ENCODE results near the gene POLR1C. TPM values are rescaled to one million over a fixed set of nuclear protein-coding genes. Genes with fewer than 3 reads are reported as not detected.

The POLR1C gene
- total RNA-seq, 1 donor from 2014 or later: 75.6 TPM

GRCh38 chr6:43508481-43509141 is 8.3 kb upstream of the POLR1C start:
- intact Hi-C loops (cut with micrococcal nuclease): loop anchor here (5.0 kb wide), 1 partner anchor 141 kb away; the partner anchor contains the start of gene ZNF318

GRCh38 chr6:43509142-43509983 is 7.5 kb upstream of the POLR1C start:
- DNase-seq (peak; percentile 35), ATAC-seq (ENCODE audit: low read depth) (peak; percentile 0)
- ChIA-PET POLR2A (interaction anchor here (0.5 to 1.5 kb wide), 9 partner anchors 8 to 764 kb away, joined by 3 to 15 read pairs (median 4); partner anchors contain the start of genes ABCC10, CNPY3, CUL7 and TBCC), CTCF (interaction anchor here (1.4 kb wide), 1 partner anchor 9 kb away, joined by 4 read pairs; no protein-coding TSS in a partner anchor)
- TF ChIP-seq, protein P1, sequence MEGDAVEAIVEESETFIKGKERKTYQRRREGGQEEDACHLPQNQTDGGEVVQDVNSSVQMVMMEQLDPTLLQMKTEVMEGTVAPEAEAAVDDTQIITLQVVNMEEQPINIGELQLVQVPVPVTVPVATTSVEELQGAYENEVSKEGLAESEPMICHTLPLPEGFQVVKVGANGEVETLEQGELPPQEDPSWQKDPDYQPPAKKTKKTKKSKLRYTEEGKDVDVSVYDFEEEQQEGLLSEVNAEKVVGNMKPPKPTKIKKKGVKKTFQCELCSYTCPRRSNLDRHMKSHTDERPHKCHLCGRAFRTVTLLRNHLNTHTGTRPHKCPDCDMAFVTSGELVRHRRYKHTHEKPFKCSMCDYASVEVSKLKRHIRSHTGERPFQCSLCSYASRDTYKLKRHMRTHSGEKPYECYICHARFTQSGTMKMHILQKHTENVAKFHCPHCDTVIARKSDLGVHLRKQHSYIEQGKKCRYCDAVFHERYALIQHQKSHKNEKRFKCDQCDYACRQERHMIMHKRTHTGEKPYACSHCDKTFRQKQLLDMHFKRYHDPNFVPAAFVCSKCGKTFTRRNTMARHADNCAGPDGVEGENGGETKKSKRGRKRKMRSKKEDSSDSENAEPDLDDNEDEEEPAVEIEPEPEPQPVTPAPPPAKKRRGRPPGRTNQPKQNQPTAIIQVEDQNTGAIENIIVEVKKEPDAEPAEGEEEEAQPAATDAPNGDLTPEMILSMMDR (IDR thresholded peaks at IDR 0.05): no peak
- no peaks in the 10 kb centered on the region for H3K9me3 Mint-ChIP-seq
- intact Hi-C loops (cut with micrococcal nuclease): loop anchor here (5.0 kb wide), 1 partner anchor 142 kb away; the partner anchor contains the start of gene ZNF318
- H3K27ac Mint-ChIP-seq: peak overlapping the region; percentile 59
- H3K36me3 Mint-ChIP-seq (ENCODE audit: low read depth): peaks cover 48% of the 10 kb centered on the region
- peaks cover 9% of the 10 kb centered on the region for H3K27me3 Mint-ChIP-seq
- H3K4me3 Mint-ChIP-seq: peak overlapping the region; percentile 81
- peaks cover 27% of the 10 kb centered on the region for H3K4me1 Mint-ChIP-seq

More at GRCh38 chr6:43508481-43509141, 8.3 kb upstream of the POLR1C start:
- ChIA-PET POLR2A (interaction anchor here (3.2 kb wide), 1 partner anchor 8 kb away, joined by 15 read pairs; the partner anchor contains the start of genes POLR1C and YIPF3), CTCF (interaction anchor here (1.0 to 3.6 kb wide), 4 partner anchors 8 to 54 kb away, joined by 3 to 33 read pairs (median 8); partner anchors contain the start of genes DLK2, POLR1C and YIPF3)
- Mint-ChIP-seq H3K27ac (peak overlapping the region; percentile 59), H3K4me3 (peak overlapping the region; percentile 81), H3K9me3 (no peaks in the 10 kb centered on the region), H3K27me3 (peaks cover 9% of the 10 kb centered on the region), H3K36me3 (ENCODE audit: low read depth) (peaks cover 52% of the 10 kb centered on the region), H3K4me1 (peaks cover 25% of the 10 kb centered on the region)
- DNase-seq (no peak), ATAC-seq (ENCODE audit: low read depth) (no peak)
- TF ChIP-seq, protein P1 (IDR thresholded peaks at IDR 0.05): no peak

DNA sequence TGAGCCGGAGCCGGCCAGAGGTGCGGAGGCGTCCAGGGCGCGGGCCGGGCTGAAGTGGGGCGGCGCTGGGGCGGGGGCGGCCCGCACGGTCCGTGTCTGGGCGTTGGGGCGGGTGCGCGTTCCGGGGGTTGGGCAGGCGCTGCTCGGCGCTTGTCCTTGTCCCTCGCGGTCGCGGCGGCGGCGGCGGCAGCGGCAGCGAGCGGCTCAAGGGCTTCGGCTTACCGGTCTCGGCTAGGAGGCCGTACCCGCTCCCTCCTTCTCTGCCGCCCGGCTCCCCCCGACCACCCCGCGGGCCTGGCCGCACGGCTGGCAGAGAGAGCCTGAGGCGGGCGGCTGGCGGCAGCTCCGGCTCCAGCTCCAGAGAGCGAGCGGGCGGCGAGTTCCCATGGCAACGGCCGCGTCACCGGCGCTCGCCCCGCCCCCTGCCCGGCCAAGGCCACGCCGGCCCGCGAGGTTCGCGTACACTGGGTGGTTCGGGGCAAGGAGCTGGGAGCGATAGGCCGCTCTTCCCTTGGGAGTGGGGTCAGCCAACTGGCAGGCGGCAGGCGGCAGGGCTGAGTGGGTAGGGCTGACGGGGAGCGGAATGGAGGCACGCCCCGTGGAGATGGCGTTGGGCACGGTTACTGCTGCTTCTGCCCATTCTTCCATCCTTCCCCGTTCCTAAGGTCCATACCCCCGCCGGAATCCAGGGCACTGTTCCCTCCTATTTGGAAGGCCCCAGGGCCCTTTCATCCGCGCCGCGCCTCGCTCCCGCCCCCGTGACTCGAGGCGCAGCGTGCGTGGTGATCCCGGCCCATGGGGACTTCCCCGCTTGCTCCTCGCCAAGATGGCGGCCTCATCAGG is 6.7 kb upstream of the POLR1C start, which contains the start of gene LRRC73:
Gene LRRC73 (minus strand): TSS at position 363 of the 843 bp plus-strand sequence. CDS start 561 bp downstream, outside the sequence.
- peaks cover 47% of the 10 kb centered on the region for H3K36me3 Mint-ChIP-seq (ENCODE audit: low read depth)
- POLR2A ChIA-PET: interaction anchor here (0.5 to 1.5 kb wide), 9 partner anchors 9 to 765 kb away, joined by 3 to 15 read pairs (median 4); partner anchors contain the start of genes ABCC10, CNPY3, CUL7 and TBCC

DNA sequence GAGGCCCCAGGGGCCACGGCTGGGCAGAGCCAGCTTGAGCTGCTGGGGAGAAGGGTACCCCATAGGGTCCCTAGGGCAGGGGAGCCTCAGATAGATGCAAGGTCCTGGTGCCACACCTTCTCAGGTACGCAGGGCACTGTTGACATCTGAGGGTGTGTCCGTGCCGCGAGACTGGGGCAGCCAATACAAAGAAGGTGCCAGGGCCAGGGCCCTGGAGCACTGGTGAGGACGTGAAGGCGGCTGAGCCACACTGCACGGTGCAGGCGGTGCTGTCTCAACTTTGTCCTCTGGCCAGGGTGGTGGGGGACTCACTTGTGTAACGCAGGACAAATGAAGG is 6.1 kb upstream of the POLR1C start:
- ChIA-PET POLR2A (interaction anchor here (1.0 to 1.5 kb wide), 3 partner anchors 10 to 765 kb away, joined by 3 to 4 read pairs (median 3); partner anchors contain the start of gene TBCC), CTCF (interaction anchor here (1.4 kb wide), 1 partner anchor 7 kb away, joined by 4 read pairs; no protein-coding TSS in a partner anchor)
- Mint-ChIP-seq H3K9me3 (no peaks in the 10 kb centered on the region), H3K27ac (no peak overlapping the region), H3K4me3 (peak overlapping the region; percentile 81), H3K4me1 (peaks cover 41% of the 10 kb centered on the region), H3K27me3 (peaks cover 9% of the 10 kb centered on the region), H3K36me3 (ENCODE audit: low read depth) (peaks cover 48% of the 10 kb centered on the region)
- no peak for DNase-seq
- TF ChIP-seq, protein P1 (IDR thresholded peaks at IDR 0.05): no peak
- ATAC-seq (ENCODE audit: low read depth): no peak
- intact Hi-C loops (cut with micrococcal nuclease): loop anchor here (5.0 to 10.0 kb wide), 4 partner anchors 263 to 946 kb away; partner anchors contain the start of genes NFKBIE and UBR2

More for the DNA sequence above, 6.7 kb upstream of the POLR1C start, which contains the start of gene LRRC73:
- peaks cover 9% of the 10 kb centered on the region for H3K27me3 Mint-ChIP-seq
- CTCF ChIA-PET: interaction anchor here (1.4 kb wide), 1 partner anchor 8 kb away, joined by 4 read pairs; no protein-coding TSS in a partner anchor
- H3K9me3 Mint-ChIP-seq: no peaks in the 10 kb centered on the region
- peaks cover 35% of the 10 kb centered on the region for H3K4me1 Mint-ChIP-seq
- DNase-seq (peak; percentile 90), ATAC-seq (ENCODE audit: low read depth) (peak; percentile 79)
- TF ChIP-seq, protein P1 (IDR thresholded peaks at IDR 0.05): no peak
- peak within 1 kb of the TSS; percentile 3 for H3K27ac Mint-ChIP-seq
- intact Hi-C loops (cut with micrococcal nuclease): loop anchor here (5.0 to 10.0 kb wide), 5 partner anchors 143 to 945 kb away; partner anchors contain the start of genes NFKBIE, UBR2 and ZNF318
- peak within 1 kb of the TSS; percentile 81 for H3K4me3 Mint-ChIP-seq

All from activated B cell treated with CpG ODN at 0.5 μM for 24 hours (primary cell).